Activated CD4-positive, alpha-beta T cell treated with anti-CD3 and anti-CD28 coated beads, Interleukin-2, amount 10 ng/mL, durations not matched to agents 24 days and 14 days (primary cell): ENCODE measurements around the gene MMADHC. TPM values are rescaled to one million over a fixed set of nuclear protein-coding genes. Genes with fewer than 3 reads are reported as not detected.
A peak's percentile ranks its signal among the peaks of the same experiment; 100 is the strongest.

Experiments used
- DNase-seq: peaks from one replicate; pipeline ENCODE4 v3.0.0; 2022
- H3K27ac Mint-ChIP-seq: one replicate; pipeline ENCODE4 v1.8.0; 2022; ENCODE audit warnings: mild to moderate bottlenecking, mixed read lengths
- H3K27me3 Mint-ChIP-seq: one replicate; pipeline ENCODE4 v1.8.0; 2022; ENCODE audit warnings: mixed read lengths
- H3K36me3 Mint-ChIP-seq: one replicate; pipeline ENCODE4 v1.8.0; 2022; ENCODE audit warnings: low read depth, mild to moderate bottlenecking, mixed read lengths
- H3K4me1 Mint-ChIP-seq: one replicate; pipeline ENCODE4 v1.8.0; 2021; ENCODE audit warnings: mixed read lengths
- H3K4me3 Mint-ChIP-seq: one replicate; pipeline ENCODE4 v1.8.0; 2022; ENCODE audit warnings: mild to moderate bottlenecking, moderate library complexity, mixed read lengths
- H3K9me3 Mint-ChIP-seq: one replicate; pipeline ENCODE4 v1.8.0; 2021; ENCODE audit warnings: mixed read lengths
- intact Hi-C: fragments of 100-400 bp; cut with micrococcal nuclease; formaldehyde crosslinking; loops from one replicate; pipeline ENCODE4 v1.15.1; 2023
- total RNA-seq: library from RNA; stranded (reverse); gene quantifications from 2 replicates; pipeline ENCODE4 v1.2.3, GENCODE V29; 2022

MMADHC gene
- total RNA-seq, 1 donor from 2014 or later, result 131 TPM

DNA sequence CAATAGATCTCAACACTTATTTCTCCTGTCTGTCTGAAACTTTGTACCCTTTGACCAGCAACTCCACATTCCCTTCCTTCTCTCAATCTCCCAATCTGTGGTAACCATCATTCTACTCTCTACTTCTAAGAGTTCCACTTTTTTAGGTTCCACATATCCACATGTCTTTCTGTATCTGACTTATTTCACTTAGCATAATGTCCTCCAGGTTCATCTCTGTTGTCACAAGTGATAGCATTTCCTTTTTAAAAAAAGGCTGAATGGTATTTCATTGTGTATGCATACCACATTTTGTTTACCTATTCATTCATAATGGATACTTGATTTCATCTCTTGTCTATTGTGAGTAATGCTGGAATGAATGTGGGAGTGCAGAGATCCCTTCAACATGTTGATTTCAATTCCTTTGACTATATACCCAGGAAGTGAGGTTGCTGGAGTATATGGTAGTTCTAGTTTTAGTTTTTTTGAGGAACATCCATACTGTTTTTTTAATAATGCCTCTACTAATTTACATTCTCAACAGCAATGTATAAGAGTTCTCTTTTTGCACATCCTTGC, 18.8 kb upstream of the MMADHC start:
- intact Hi-C loops, result no loop called here
- Mint-ChIP-seq H3K27me3 (peaks cover 23% of the 10 kb centered on the region), H3K4me1 (peaks cover 6% of the 10 kb centered on the region), H3K27ac (no peak overlapping the region), H3K9me3 (no peaks in the 10 kb centered on the region), H3K4me3 (no peak overlapping the region), H3K36me3 (no peaks in the 10 kb centered on the region)
- no peak for DNase-seq

DNA sequence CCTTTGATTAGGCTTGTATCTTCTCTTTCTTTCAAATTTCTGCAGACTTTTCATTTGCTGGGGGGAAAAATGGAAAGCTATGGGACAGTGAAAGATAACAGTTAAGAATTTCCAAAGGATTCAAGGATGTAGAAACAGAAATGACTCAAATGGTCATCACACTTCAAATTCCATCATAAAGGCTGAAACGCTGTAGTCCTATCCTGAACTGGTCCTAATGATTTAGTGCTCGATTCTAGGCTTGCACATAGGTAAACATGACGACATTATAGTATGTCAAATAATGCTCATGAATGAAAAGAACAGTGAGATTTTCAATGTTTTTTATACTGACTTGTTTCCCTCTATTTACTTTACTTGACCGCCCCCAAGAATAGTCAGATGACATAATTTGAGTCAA, 15.7 kb upstream of the MMADHC start:
- Mint-ChIP-seq H3K27me3 (peaks cover 23% of the 10 kb centered on the region), H3K27ac (no peak overlapping the region), H3K9me3 (no peaks in the 10 kb centered on the region), H3K4me3 (no peak overlapping the region), H3K36me3 (no peaks in the 10 kb centered on the region), H3K4me1 (peaks cover 11% of the 10 kb centered on the region)
- DNase-seq, result no peak
- intact Hi-C loops, result no loop called here

DNA sequence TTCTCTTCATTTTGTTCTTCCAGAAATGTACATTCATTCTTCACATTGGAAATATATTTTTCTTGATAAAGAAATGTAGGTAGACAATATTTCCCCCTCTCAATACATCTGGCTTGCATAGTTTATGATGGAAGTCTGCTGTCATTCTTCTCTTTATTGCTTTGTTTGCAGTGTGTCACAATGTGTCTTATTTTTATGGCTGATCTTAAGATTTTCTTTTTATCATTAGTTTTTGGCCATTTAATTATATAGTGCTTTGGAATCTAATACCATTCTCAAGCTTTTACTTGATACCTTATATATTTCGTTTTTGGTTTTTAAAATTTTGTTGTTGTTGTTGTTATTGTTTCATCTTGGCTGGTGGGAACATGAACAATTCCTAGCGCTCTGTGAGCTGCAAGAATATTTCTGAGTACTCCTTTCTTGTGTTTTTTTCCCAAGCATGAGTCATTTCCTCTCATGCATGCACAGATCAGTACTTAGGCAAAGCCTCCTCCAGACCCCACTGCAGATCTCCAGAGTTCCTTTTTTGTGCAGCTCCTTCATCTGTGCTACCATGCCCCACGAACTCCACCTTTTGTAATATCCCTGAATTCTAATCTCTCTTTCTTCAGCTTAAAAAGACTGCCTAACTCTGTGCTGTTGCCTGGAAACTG, 13.7 kb upstream of the MMADHC start:
- H3K27me3 Mint-ChIP-seq, result peaks cover 18% of the 10 kb centered on the region
- DNase-seq, result peak; percentile 58
- peaks cover 22% of the 10 kb centered on the region for H3K4me1 Mint-ChIP-seq
- H3K4me3 Mint-ChIP-seq, result peak overlapping the region; percentile 26
- no peak overlapping the region for H3K27ac Mint-ChIP-seq
- intact Hi-C loops, result no loop called here
- H3K36me3 Mint-ChIP-seq, result no peaks in the 10 kb centered on the region
- H3K9me3 Mint-ChIP-seq, result no peaks in the 10 kb centered on the region

DNA sequence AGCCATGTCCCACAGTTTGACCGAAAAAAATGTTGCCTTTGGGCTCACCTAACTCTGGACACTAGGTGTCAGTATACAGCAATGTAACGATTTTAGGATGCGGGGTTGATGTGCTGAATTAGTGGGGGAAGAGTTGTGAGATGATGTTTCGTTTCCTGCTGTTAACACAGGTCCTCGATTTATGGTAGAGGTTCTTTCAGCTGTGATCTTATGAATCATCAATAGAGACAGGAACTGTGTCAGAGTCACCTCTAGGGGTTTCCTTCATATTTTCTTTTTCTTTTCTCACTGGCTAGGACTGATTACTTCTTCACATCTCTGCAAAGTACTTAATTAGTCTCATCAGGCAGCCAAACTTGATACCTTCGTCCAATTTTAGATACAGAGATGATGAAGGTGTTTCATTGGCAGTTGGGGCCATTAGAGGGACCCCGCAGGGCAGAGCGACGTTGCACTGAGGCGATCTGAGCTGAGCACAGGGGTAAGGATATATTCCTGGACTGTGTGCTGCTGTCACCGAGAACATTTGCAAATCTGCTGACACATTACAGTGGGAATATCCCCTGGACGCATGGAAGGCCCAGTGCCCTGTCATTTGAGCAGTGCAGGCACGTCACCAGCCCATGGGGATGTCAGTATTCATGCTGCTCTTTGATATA, 10.2 kb upstream of the MMADHC start:
- peak; percentile 88 for DNase-seq
- no peak overlapping the region for H3K27ac Mint-ChIP-seq
- peak overlapping the region; percentile 10 for H3K4me3 Mint-ChIP-seq
- intact Hi-C loops, result loop anchor here (1.0 to 10.0 kb wide), 6 partner anchors 117 to 1641 kb away; partner anchors contain the start of gene RND3
- H3K9me3 Mint-ChIP-seq, result no peaks in the 10 kb centered on the region
- peaks cover 21% of the 10 kb centered on the region for H3K27me3 Mint-ChIP-seq
- no peaks in the 10 kb centered on the region for H3K36me3 Mint-ChIP-seq
- peaks cover 22% of the 10 kb centered on the region for H3K4me1 Mint-ChIP-seq

DNA sequence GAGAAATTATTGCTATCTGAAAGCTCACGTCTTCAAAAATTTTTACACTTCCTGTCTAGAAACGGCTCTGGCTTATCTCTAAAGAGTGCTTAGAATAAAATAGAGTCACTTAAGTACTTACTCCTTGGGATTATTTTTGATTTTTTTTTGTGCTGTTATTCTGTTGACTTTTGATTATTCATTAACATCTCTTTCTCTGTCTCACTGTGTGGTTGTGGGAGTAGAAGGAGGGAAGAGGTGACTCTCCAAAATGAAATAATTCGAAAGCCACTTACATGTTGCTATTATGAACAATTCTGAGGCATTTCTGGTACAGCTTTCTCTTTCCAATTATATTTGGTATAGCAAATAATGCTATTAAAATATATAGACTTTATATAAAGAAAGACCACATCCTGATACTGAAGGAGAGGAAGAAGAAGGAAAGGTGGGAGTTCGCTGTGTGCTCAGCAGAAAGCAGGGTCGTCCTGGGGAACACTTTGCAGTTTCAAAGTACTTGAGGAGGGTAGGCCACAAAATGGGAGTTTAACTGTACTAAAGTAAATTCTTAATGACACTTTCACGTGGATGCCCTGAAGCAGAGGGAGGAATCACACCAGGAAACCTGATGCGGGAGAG, 9.6 kb upstream of the MMADHC start:
- peak overlapping the region; percentile 10 for H3K4me3 Mint-ChIP-seq

DNA sequence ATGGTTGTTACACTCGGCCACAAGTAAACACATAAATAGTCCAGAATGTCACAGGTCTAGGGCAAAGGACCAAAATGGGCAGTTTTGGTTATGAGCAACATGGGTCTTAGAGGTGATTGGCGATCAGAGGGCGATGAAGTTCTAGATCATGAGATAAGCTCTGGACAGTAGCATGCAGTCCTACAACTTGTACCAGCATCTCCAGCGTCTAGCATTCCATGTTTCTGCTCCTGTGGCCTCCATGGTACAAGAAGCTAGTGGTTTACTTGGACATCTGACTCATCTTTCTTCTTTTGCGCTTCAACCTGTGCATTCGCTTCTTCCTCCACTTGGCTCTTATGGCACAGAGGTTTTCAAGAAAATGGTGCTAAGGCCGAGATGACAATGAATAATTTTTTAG, 8.9 kb upstream of the MMADHC start:
- peaks cover 17% of the 10 kb centered on the region for H3K4me1 Mint-ChIP-seq
- intact Hi-C loops, result loop anchor here (2.0 to 10.0 kb wide), 4 partner anchors 118 to 1642 kb away; no protein-coding TSS in a partner anchor
- no peak overlapping the region for H3K27ac Mint-ChIP-seq
- DNase-seq, result no peak
- no peaks in the 10 kb centered on the region for H3K36me3 Mint-ChIP-seq
- H3K9me3 Mint-ChIP-seq, result no peaks in the 10 kb centered on the region
- H3K4me3 Mint-ChIP-seq, result no peak overlapping the region
- peaks cover 27% of the 10 kb centered on the region for H3K27me3 Mint-ChIP-seq

More for the DNA sequence above, 9.6 kb upstream of the MMADHC start:
- H3K36me3 Mint-ChIP-seq, result no peaks in the 10 kb centered on the region
- H3K4me1 Mint-ChIP-seq, result peaks cover 22% of the 10 kb centered on the region
- peaks cover 22% of the 10 kb centered on the region for H3K27me3 Mint-ChIP-seq
- H3K9me3 Mint-ChIP-seq, result no peaks in the 10 kb centered on the region
- no peak for DNase-seq
- no peak overlapping the region for H3K27ac Mint-ChIP-seq
- intact Hi-C loops, result loop anchor here (1.0 to 10.0 kb wide), 6 partner anchors 118 to 1642 kb away; partner anchors contain the start of gene RND3

DNA sequence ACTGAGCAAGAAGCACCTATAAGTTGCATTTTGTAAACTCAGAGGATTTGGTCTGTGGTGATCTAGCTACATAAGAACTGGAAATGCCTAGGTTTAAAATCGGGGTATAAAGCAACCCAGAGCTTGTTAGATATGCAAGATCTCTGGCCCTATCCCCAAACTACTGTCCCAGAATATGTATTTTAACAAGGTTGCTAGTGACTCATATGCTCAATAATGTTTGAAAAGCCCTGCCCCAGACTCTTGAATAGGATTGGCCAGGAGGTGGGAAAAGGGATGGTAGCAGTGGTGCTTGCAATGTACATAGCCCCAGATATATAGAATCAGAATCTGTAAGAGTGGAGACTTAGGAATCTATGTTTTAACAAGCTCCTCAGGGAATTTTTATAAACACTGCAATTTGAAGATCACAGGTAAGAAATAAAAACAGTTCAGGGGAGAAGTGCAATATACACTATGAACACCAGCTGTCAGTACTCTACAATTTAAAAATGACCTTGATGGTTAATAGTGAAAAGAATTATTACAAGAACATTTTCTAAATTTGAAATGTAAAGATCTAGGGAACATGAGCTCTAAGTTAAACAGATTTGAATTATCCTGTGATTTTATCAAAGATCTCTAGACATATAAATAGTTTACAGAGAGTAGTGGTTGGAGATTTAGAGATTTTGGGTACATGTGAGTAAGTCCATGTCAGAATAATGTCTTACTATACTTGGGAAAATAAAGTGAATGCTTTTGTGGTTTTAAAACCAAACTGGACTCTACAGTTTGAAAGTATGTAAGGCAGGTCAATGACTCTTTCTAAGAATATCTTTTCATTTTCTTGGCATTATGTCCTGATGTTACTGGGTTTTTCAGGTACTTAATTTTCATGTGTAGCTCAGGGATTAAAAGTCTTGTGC, 7.7 kb upstream of the MMADHC start:
- DNase-seq, result no peak
- H3K4me3 Mint-ChIP-seq, result no peak overlapping the region
- H3K9me3 Mint-ChIP-seq, result no peaks in the 10 kb centered on the region
- H3K27ac Mint-ChIP-seq, result no peak overlapping the region
- no peaks in the 10 kb centered on the region for H3K36me3 Mint-ChIP-seq
- intact Hi-C loops, result loop anchor here (10.0 kb wide), 2 partner anchors 119 to 1019 kb away; no protein-coding TSS in a partner anchor
- H3K4me1 Mint-ChIP-seq, result peaks cover 11% of the 10 kb centered on the region
- peaks cover 32% of the 10 kb centered on the region for H3K27me3 Mint-ChIP-seq

DNA sequence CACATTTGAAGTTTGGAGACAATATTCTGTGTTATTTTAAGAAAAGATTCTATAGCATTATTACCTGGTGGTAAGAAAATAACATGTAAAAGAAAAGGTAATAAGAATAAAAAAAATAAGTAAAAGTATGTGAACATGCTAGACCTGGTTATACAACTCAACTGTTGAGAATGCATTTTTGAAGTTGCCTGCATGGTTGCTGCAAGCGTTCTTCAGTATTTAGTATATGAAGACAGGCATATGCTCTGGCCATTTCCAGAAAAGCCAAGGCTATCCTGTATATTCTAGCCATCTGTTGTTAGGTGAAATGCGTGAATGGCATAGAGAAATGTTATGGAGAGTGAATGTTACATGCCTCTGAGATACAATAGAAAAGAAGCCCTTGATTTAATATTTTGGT, 6.8 kb upstream of the MMADHC start:
- H3K27ac Mint-ChIP-seq, result no peak overlapping the region
- H3K4me1 Mint-ChIP-seq, result peaks cover 11% of the 10 kb centered on the region
- DNase-seq, result no peak
- H3K4me3 Mint-ChIP-seq, result no peak overlapping the region
- no peaks in the 10 kb centered on the region for H3K9me3 Mint-ChIP-seq
- no peaks in the 10 kb centered on the region for H3K36me3 Mint-ChIP-seq
- intact Hi-C loops, result loop anchor here (10.0 kb wide), 2 partner anchors 120 to 1020 kb away; no protein-coding TSS in a partner anchor
- H3K27me3 Mint-ChIP-seq, result peaks cover 39% of the 10 kb centered on the region

DNA sequence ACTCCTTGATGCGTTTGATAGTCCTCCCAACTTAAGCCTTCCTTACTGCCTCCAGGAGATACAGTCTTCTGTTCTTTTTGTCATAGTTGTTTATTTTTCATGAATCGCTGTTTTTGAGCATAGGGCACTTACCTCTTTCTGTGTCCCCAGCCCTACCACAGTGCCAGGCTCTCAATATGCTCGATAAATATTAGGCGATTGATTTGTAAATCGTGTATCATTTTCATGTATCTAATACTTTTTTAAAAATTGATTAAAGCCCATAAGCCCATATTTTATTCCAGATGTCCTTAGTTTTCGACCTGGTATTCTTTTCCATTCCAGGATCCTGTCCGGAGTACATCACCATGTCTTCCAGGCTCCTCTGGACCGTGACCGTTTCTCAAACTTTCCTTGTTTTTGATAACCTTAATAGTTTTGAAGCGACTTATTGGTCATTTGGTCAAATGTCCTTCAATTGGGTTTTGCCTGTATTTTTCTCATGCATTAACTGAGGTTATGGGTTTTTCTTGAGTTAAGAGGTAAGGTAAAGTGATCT, 444 bp upstream of the MMADHC start:
- H3K36me3 Mint-ChIP-seq, result peaks cover 31% of the 10 kb centered on the region
- intact Hi-C loops, result loop anchor here (2.0 to 10.0 kb wide), 2 partner anchors 1701 to 1743 kb away; partner anchors contain the start of genes ACVR2A and NMI
- H3K27me3 Mint-ChIP-seq, result peaks cover 26% of the 10 kb centered on the region
- H3K9me3 Mint-ChIP-seq, result no peaks in the 10 kb centered on the region
- peak overlapping the region; percentile 100 for H3K27ac Mint-ChIP-seq
- peaks cover 29% of the 10 kb centered on the region for H3K4me1 Mint-ChIP-seq
- peak overlapping the region; percentile 97 for H3K4me3 Mint-ChIP-seq
- DNase-seq, result no peak

DNA sequence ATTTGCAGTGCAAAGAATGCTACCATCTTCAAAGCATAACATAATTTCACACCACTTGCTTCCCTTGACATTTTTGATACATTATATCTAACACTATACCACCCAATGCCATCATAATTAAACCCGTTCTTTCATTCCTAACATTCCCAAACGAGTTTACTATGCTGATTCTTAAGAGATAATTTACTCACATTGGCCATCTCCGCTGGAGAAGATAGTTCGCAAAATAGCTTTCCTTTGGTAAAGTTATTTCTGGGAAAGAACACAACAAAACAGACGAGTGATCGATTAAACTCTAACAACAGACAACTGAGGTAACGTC, 716 bp downstream of the MMADHC start:
- H3K27ac Mint-ChIP-seq, result peak overlapping the region; percentile 100
- no peaks in the 10 kb centered on the region for H3K9me3 Mint-ChIP-seq
- peak overlapping the region; percentile 97 for H3K4me3 Mint-ChIP-seq
- intact Hi-C loops, result loop anchor here (2.0 to 10.0 kb wide), 2 partner anchors 1702 to 1742 kb away; partner anchors contain the start of genes ACVR2A and NMI
- peaks cover 19% of the 10 kb centered on the region for H3K27me3 Mint-ChIP-seq
- H3K4me1 Mint-ChIP-seq, result peaks cover 32% of the 10 kb centered on the region
- no peak for DNase-seq
- peaks cover 36% of the 10 kb centered on the region for H3K36me3 Mint-ChIP-seq

DNA sequence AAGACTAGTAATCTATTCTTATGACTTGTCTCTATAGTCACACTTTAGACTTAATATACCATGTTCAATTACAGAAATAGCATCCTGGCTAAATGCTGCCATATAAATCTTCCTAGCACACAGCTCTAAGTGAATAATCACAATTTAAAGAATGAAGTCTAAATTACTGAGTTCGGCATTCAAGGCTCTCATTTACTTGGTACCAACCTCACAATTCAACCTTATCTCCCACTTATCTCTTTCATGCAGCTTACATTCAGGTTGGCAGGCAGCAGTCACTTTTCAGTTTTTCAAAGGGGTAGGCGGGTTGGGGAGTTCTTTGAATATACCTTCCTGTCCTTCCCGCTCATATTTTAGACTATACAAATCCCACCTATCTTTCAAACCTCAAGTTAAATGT, 1.5 kb downstream of the MMADHC start:
- DNase-seq, result no peak
- H3K36me3 Mint-ChIP-seq, result peaks cover 40% of the 10 kb centered on the region
- peaks cover 13% of the 10 kb centered on the region for H3K27me3 Mint-ChIP-seq
- peak overlapping the region; percentile 97 for H3K4me3 Mint-ChIP-seq
- peaks cover 36% of the 10 kb centered on the region for H3K4me1 Mint-ChIP-seq
- H3K9me3 Mint-ChIP-seq, result no peaks in the 10 kb centered on the region
- intact Hi-C loops, result loop anchor here (2.0 to 10.0 kb wide), 2 partner anchors 1703 to 1741 kb away; partner anchors contain the start of genes ACVR2A and NMI
- H3K27ac Mint-ChIP-seq, result peak overlapping the region; percentile 37

DNA sequence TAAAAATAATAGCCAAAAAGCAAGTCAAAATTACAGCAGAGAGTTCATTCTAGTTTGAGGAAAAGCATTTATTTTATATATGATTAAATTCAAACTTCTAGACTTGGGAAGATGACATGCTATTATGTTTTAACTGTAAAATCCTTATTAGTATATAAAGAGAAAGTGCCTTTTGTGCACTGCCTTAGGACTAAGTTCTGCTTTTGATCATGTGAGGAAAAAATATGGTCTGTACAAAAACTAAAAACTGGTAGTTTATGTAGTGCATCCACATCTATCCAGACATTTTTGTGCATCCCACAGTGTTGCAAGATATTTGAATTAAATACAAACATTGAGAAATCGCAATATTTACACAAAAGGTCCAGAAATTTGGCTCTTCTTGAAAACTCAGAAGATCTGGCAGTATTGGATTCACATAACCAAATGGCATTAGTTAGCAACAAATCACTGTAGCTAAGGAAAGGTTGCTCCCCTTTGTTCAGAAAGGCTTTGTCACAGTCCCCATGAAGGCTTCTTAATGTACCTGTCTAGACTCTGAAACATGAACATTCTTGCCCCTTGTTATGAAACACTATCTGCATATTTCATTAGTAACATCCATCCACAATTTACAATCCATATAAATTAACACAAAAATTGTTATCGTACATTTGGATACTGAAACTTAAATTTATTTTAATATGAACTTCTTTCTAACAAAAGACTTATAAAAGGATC, 2.2 kb downstream of the MMADHC start:
- peaks cover 44% of the 10 kb centered on the region for H3K36me3 Mint-ChIP-seq
- no peak for DNase-seq
- H3K27me3 Mint-ChIP-seq, result peaks cover 11% of the 10 kb centered on the region
- intact Hi-C loops, result loop anchor here (10.0 kb wide), 1 partner anchor 1741 kb away; the partner anchor contains the start of gene ACVR2A
- peak overlapping the region; percentile 97 for H3K4me3 Mint-ChIP-seq
- no peaks in the 10 kb centered on the region for H3K9me3 Mint-ChIP-seq
- H3K27ac Mint-ChIP-seq, result no peak overlapping the region
- peaks cover 39% of the 10 kb centered on the region for H3K4me1 Mint-ChIP-seq
